ENCODE data around the gene NFYC. TPM values are rescaled to one million over a fixed set of nuclear protein-coding genes. Genes with fewer than 3 reads are reported as not detected.

NFYC gene
- total RNA-seq, 1 donor from 2014 or later, result 38.0 TPM

- Histone ChIP-seq H3K9ac (no peak overlapping the region), H4K20me1 (ENCODE audit: low read depth) (peaks cover 18% of the 10 kb centered on the region), H2AFZ (replicated peaks) (no peak overlapping the region), H3K36me3 (no peaks in the 10 kb centered on the region), H3F3A (ENCODE audit: low read depth) (no peaks in the 10 kb centered on the region), H3K27me3 (no peaks in the 10 kb centered on the region), H3K27ac (no peak overlapping the region), H3K79me2 (ENCODE audit: low read depth) (no peaks in the 10 kb centered on the region), H3K4me1 (peaks cover 19% of the 10 kb centered on the region), H3K9me3 (ENCODE audit: low read depth) (no peaks in the 10 kb centered on the region), H3K4me3 (no peak overlapping the region), H3K4me2 (no peak overlapping the region)
- TF ChIP-seq EZH2 (IDR thresholded peaks at IDR 0.05) (no peak), EZH2phosphoT487 (IDR thresholded peaks at IDR 0.05) (no peak), CTCF (IDR thresholded peaks at IDR 0.05) (no peak)
- no peak overlapping the region for H3K27ac Mint-ChIP-seq
- H3K9me3 Mint-ChIP-seq, result no peaks in the 10 kb centered on the region
- H3K36me3 Mint-ChIP-seq, result no peaks in the 10 kb centered on the region
- peaks cover 24% of the 10 kb centered on the region for H3K4me1 Mint-ChIP-seq
- H3K4me3 Mint-ChIP-seq, result no peak overlapping the region
- H3K27me3 Mint-ChIP-seq (ENCODE audit: insufficient read depth, low read depth), result peaks cover 10% of the 10 kb centered on the region
- DNase-seq (ENCODE audit: low spot score), result no peak
Measured at GRCh38 chr1:40658751-40659648, 32.5 kb upstream of the NFYC start.

- Histone ChIP-seq H3K27me3 (no peaks in the 10 kb centered on the region), H3K79me2 (ENCODE audit: low read depth) (no peaks in the 10 kb centered on the region), H4K20me1 (ENCODE audit: low read depth) (peaks cover 24% of the 10 kb centered on the region), H3K9me3 (ENCODE audit: low read depth) (no peaks in the 10 kb centered on the region), H3K4me3 (no peak overlapping the region), H3K27ac (no peak overlapping the region), H3K4me1 (peaks cover 17% of the 10 kb centered on the region), H3K9ac (no peak overlapping the region), H3K36me3 (no peaks in the 10 kb centered on the region), H2AFZ (replicated peaks) (no peak overlapping the region), H3K4me2 (no peak overlapping the region), H3F3A (ENCODE audit: low read depth) (no peaks in the 10 kb centered on the region)
- Mint-ChIP-seq H3K4me3 (no peak overlapping the region), H3K27me3 (ENCODE audit: insufficient read depth, low read depth) (peaks cover 4% of the 10 kb centered on the region), H3K36me3 (no peaks in the 10 kb centered on the region), H3K4me1 (peaks cover 24% of the 10 kb centered on the region), H3K27ac (no peak overlapping the region), H3K9me3 (no peaks in the 10 kb centered on the region)
- DNase-seq (ENCODE audit: low spot score), result no peak
- no peak for TF ChIP-seq EZH2 (IDR thresholded peaks at IDR 0.05)
- TF ChIP-seq EZH2phosphoT487 (IDR thresholded peaks at IDR 0.05), result no peak
- TF ChIP-seq CTCF (IDR thresholded peaks at IDR 0.05), result no peak
Measured at GRCh38 chr1:40659649-40659947, 31.9 kb upstream of the NFYC start.

- peaks cover 24% of the 10 kb centered on the region for H4K20me1 ChIP-seq (ENCODE audit: low read depth)
- no peak for DNase-seq (ENCODE audit: low spot score)
- Mint-ChIP-seq H3K36me3 (no peaks in the 10 kb centered on the region), H3K9me3 (no peaks in the 10 kb centered on the region), H3K27ac (no peak overlapping the region), H3K27me3 (ENCODE audit: insufficient read depth, low read depth) (peaks cover 5% of the 10 kb centered on the region), H3K4me3 (no peak overlapping the region), H3K4me1 (peaks cover 25% of the 10 kb centered on the region)
- no peaks in the 10 kb centered on the region for H3K9me3 ChIP-seq (ENCODE audit: low read depth)
- H2AFZ ChIP-seq (replicated peaks), result no peak overlapping the region
- H3K27me3 ChIP-seq, result no peaks in the 10 kb centered on the region
- H3K4me1 ChIP-seq, result peaks cover 17% of the 10 kb centered on the region
- H3K4me3 ChIP-seq, result no peak overlapping the region
- no peak overlapping the region for H3K27ac ChIP-seq
- H3K4me2 ChIP-seq, result no peak overlapping the region
- H3F3A ChIP-seq (ENCODE audit: low read depth), result no peaks in the 10 kb centered on the region
- TF ChIP-seq CTCF (IDR thresholded peaks at IDR 0.05), result no peak
- TF ChIP-seq EZH2 (IDR thresholded peaks at IDR 0.05), result no peak
- no peak for TF ChIP-seq EZH2phosphoT487 (IDR thresholded peaks at IDR 0.05)
- no peaks in the 10 kb centered on the region for H3K36me3 ChIP-seq
- no peaks in the 10 kb centered on the region for H3K79me2 ChIP-seq (ENCODE audit: low read depth)
- H3K9ac ChIP-seq, result no peak overlapping the region
Measured at GRCh38 chr1:40661678-40662077, 29.8 kb upstream of the NFYC start.
